Measurements from ENCODE around the gene ALDH18A1.

DNA sequence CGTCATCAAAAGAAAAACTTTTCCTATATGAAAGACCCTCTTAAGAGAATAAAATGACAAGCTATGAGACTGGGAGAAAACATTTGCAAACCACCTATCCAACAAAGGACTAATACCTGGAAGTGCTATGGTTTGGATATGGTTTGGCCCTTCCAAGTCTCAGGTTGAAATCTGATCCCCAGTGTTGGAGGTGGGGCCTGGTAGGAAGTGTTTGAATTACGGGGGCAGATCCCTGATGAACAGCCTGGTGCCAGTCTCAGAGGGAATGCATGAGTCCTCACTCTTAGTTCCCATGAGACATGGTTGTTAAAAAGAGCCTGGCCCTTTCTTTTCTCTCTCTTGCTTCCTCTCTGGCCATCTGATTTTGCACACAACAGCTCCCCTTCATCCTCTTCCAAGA lies 6.3 kb downstream of the ALDH18A1 start:
- TF ChIP-seq, protein P1, sequence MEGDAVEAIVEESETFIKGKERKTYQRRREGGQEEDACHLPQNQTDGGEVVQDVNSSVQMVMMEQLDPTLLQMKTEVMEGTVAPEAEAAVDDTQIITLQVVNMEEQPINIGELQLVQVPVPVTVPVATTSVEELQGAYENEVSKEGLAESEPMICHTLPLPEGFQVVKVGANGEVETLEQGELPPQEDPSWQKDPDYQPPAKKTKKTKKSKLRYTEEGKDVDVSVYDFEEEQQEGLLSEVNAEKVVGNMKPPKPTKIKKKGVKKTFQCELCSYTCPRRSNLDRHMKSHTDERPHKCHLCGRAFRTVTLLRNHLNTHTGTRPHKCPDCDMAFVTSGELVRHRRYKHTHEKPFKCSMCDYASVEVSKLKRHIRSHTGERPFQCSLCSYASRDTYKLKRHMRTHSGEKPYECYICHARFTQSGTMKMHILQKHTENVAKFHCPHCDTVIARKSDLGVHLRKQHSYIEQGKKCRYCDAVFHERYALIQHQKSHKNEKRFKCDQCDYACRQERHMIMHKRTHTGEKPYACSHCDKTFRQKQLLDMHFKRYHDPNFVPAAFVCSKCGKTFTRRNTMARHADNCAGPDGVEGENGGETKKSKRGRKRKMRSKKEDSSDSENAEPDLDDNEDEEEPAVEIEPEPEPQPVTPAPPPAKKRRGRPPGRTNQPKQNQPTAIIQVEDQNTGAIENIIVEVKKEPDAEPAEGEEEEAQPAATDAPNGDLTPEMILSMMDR (IDR thresholded peaks at IDR 0.05 in 8 of 11, conservative IDR thresholded peaks at IDR 0.05 in 3 of 11): no peak
- no peak for TF ChIP-seq POLR2A (IDR thresholded peaks at IDR 0.05)
